Upper lobe of left lung (tissue), 4 donors: ENCODE data around the gene MAST4.
A peak's percentile ranks its signal among the peaks of the same experiment; 100 is the strongest.

ENCODE experiments used
- EP300 ChIP-seq, 4 donors: sonication (generic); formaldehyde crosslinking; IDR thresholded peaks; one replicate each; pipeline ENCODE4 v1.5.1; 2017; ENCODE audit warnings: antibody characterized with exemption in 4 of 4, control low read depth in 2 of 4
- POLR2A ChIP-seq, 4 donors: fragments of 450-650 bp; IDR thresholded peaks; one replicate each; pipeline ENCODE4 v1.5.1; 2016 to 2017; ENCODE audit warnings: antibody characterized with exemption in 4 of 4, mild to moderate bottlenecking in 2 of 4
- POLR2AphosphoS5 ChIP-seq, 2 donors: sonication (generic); formaldehyde crosslinking; IDR thresholded peaks; one replicate each; pipeline ENCODE4 v1.5.1; 2017; ENCODE audit warnings: antibody characterized with exemption in 2 of 2
- TF ChIP-seq, protein P1 (sequence below), 6 experiments: fragments of 450-650 bp in 4 of 6; fragments of 200-600 bp in 2 of 6; sonication (generic) in 2 of 6; IDR thresholded peaks; one replicate each; pipeline ENCODE4 v1.5.1; 2016 to 2019; ENCODE audit warnings: antibody characterized with exemption in 6 of 6

DNA sequence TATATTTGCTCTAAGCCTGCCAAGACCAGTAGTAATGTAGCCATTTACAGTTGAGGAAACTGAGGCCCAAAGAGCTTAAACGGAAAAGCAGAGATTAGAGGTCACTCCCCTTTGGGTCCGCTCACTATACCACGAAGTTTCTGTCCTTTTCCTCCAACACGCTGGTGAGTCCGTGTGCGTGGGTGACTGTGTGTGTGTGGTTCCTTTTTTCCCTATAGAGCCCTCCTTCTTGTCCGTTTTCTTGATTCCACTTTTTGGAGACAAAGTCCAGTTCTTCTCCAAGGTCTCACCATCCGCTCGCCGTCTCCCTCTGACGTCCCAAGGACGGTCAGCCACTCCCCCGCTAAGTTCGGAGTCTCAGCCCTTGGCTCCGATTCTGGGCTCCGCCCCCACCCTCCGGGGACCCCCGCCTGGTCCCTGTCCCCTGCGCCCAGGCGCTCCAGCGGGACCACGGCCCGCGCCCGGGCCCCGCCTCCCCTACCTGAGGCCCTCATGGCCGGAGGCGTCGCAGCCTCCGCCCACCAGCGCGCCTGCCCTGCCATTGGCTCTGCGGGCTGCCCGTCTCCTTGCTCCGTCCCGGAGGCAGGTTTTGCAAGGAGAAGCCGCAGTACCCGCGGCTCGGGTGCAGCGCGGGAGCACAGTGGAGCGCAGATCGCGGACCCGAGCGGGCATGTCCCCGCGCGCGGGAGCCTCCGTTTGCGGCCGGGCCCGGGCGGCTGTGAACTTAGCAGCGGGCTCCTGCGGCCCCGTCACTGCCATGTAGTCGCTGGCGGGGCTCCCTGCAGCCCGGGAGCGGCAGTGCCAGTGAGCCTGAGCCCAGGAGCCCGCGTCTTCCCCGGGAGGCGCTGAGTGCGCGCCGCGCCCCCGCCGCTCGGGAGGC, at the start of gene MAST4:
- TF ChIP-seq POLR2AphosphoS5 (IDR thresholded peaks at IDR 0.05): peak in 1 of 2 donors; percentile 82
- TF ChIP-seq, protein P1, sequence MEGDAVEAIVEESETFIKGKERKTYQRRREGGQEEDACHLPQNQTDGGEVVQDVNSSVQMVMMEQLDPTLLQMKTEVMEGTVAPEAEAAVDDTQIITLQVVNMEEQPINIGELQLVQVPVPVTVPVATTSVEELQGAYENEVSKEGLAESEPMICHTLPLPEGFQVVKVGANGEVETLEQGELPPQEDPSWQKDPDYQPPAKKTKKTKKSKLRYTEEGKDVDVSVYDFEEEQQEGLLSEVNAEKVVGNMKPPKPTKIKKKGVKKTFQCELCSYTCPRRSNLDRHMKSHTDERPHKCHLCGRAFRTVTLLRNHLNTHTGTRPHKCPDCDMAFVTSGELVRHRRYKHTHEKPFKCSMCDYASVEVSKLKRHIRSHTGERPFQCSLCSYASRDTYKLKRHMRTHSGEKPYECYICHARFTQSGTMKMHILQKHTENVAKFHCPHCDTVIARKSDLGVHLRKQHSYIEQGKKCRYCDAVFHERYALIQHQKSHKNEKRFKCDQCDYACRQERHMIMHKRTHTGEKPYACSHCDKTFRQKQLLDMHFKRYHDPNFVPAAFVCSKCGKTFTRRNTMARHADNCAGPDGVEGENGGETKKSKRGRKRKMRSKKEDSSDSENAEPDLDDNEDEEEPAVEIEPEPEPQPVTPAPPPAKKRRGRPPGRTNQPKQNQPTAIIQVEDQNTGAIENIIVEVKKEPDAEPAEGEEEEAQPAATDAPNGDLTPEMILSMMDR (IDR thresholded peaks at IDR 0.05): peak in 1 of 6 experiments; percentile 11
- TF ChIP-seq POLR2A (IDR thresholded peaks at IDR 0.05): peak in 3 of 4 donors; percentile 51 to 94 (median 77)
- no peak for TF ChIP-seq EP300 (IDR thresholded peaks at IDR 0.05)
